Stimulated activated CD8-positive, alpha-beta memory T cell treated with anti-CD3 and anti-CD28 coated beads, Interleukin-4, amount 100 ng/mL, for 24 hours (primary cell): ENCODE data around the gene RPS26.
"Not testable (repeated sequence)": the region's sequence is repeated elsewhere in the genome, so short reads cannot be mapped to it uniquely, and the experiment has no call there.

ENCODE experiments used
- DNase-seq: peaks from one replicate; pipeline ENCODE4 v3.0.0-alpha.2; 2020; ENCODE audit warnings: low read depth

The RPS26 gene

GRCh38 chr12:56021889-56022497 is 19.7 kb upstream of the RPS26 start:
- no peak for DNase-seq

- no peak for DNase-seq
These were observed 13.1 kb upstream of the RPS26 start for GRCh38 chr12:56028511-56029165.

- no peak for DNase-seq
These were observed 12.6 kb upstream of the RPS26 start for GRCh38 chr12:56029166-56029519.

GRCh38 chr12:56029666-56030293 is 11.9 kb upstream of the RPS26 start:
- DNase-seq, result no peak

- no peak for DNase-seq
These were observed 9.7 kb upstream of the RPS26 start for GRCh38 chr12:56031987-56032386.

- no peak for DNase-seq
These were observed 7.0 kb upstream of the RPS26 start for GRCh38 chr12:56034586-56035332.

GRCh38 chr12:56037161-56037560 is 4.6 kb upstream of the RPS26 start:
- DNase-seq, result no peak

- DNase-seq, result no peak
These were observed 3.6 kb upstream of the RPS26 start for GRCh38 chr12:56038022-56038655.

- no peak for DNase-seq
These were observed 1.6 kb upstream of the RPS26 start for GRCh38 chr12:56040151-56040550.

GRCh38 chr12:56040963-56041551 is 661 bp upstream of the RPS26 start:
- no peak for DNase-seq

GRCh38 chr12:56042430-56042813 is 704 bp downstream of the RPS26 start:
- not testable (repeated sequence) for DNase-seq

GRCh38 chr12:56042843-56043242 is 1.1 kb downstream of the RPS26 start:
- no peak for DNase-seq

- no peak for DNase-seq
These were observed 4.5 kb downstream of the RPS26 start for GRCh38 chr12:56046027-56046780.

- no peak for DNase-seq
These were observed 11.7 kb downstream of the RPS26 start for GRCh38 chr12:56053407-56053893.

- not testable (repeated sequence) for DNase-seq
These were observed 18.2 kb downstream of the RPS26 start for GRCh38 chr12:56059964-56060363.

- no peak for DNase-seq
These were observed 20.3 kb downstream of the RPS26 start for GRCh38 chr12:56061982-56062381.

- no peak for DNase-seq
These were observed 21.3 kb downstream of the RPS26 start for GRCh38 chr12:56062996-56063395.

- DNase-seq, result no peak
These were observed 29.9 kb downstream of the RPS26 start for GRCh38 chr12:56071648-56072047.

GRCh38 chr12:56074396-56074795 is 32.7 kb downstream of the RPS26 start:
- DNase-seq, result no peak

GRCh38 chr12:56077966-56078365 is 36.2 kb downstream of the RPS26 start:
- DNase-seq, result not testable (repeated sequence)

GRCh38 chr12:56078427-56078826 is 36.7 kb downstream of the RPS26 start:
- DNase-seq, result no peak
